GM13976 (cell line): Measurements from ENCODE around the gene KLHL7.

Experiments used
- DNase-seq: peaks from one replicate; pipeline ENCODE4 v3.0.0; 2012; ENCODE audit warnings: low spot score
- CTCF ChIP-seq: IDR thresholded peaks from 2 replicates; pipeline ENCODE4 v1.5.1; 2012; ENCODE audit warnings: borderline replicate concordance, mild to moderate bottlenecking; ENCODE audit not compliant: insufficient read depth; ENCODE audit errors: extremely low read depth, missing control alignments, control extremely low read depth
- in situ Hi-C: fragments of 300-500 bp; cut with MboI; formaldehyde crosslinking; loops from one replicate; pipeline ENCODE4 v1.12.0; 2022; ENCODE audit warnings: low sequenced_read_pairs, mixed read lengths, inconsistent platforms; ENCODE audit not compliant: unreplicated experiment

Gene KLHL7

GRCh38 chr7:23165316-23165715 is 59.7 kb downstream of the KLHL7 start:
- no peak for TF ChIP-seq CTCF
- no peak for DNase-seq
- in situ Hi-C loops, result no loop called here

GRCh38 chr7:23167691-23168090 is 62.1 kb downstream of the KLHL7 start:
- no peak for TF ChIP-seq CTCF
- in situ Hi-C loops, result no loop called here
- no peak for DNase-seq

- in situ Hi-C loops, result no loop called here
- DNase-seq, result no peak
- no peak for TF ChIP-seq CTCF
Measured at GRCh38 chr7:23168111-23168885, 62.7 kb downstream of the KLHL7 start.

- in situ Hi-C loops, result no loop called here
- no peak for TF ChIP-seq CTCF
- DNase-seq, result no peak
Measured at GRCh38 chr7:23175938-23176337, 70.4 kb downstream of the KLHL7 start.

GRCh38 chr7:23181684-23182553 is 76.3 kb downstream of the KLHL7 start, which contains the start of gene NUP42:
TSS of gene NUP42 (plus strand) at chr7:23182048. CDS start at chr7:23182086, 38 bp downstream.
- no peak for TF ChIP-seq CTCF
- peak; percentile 95 for DNase-seq
- in situ Hi-C loops, result no loop called here

- no peak for DNase-seq
- in situ Hi-C loops, result no loop called here
- TF ChIP-seq CTCF, result no peak
Measured at GRCh38 chr7:23183279-23184012, 77.9 kb downstream of the KLHL7 start.
